Panc1 (cell line): ENCODE data around the gene CDC25B.

ENCODE experiments used
- POLR2AphosphoS5 ChIP-seq: IDR thresholded peaks from 2 replicates; pipeline ENCODE4 v1.6.1; 2012; ENCODE audit warnings: mild to moderate bottlenecking, low read depth, low read length, moderate library complexity
- TCF7L2 ChIP-seq: IDR thresholded peaks from 2 replicates; pipeline ENCODE4 v1.6.1; 2011; ENCODE audit warnings: mild to moderate bottlenecking, low read depth, low read length, inconsistent platforms
- TF ChIP-seq, protein P1 (sequence below): fragments of 450-650 bp; IDR thresholded peaks from 2 replicates; pipeline ENCODE4 v1.5.1; 2017; ENCODE audit warnings: mild to moderate bottlenecking

DNA sequence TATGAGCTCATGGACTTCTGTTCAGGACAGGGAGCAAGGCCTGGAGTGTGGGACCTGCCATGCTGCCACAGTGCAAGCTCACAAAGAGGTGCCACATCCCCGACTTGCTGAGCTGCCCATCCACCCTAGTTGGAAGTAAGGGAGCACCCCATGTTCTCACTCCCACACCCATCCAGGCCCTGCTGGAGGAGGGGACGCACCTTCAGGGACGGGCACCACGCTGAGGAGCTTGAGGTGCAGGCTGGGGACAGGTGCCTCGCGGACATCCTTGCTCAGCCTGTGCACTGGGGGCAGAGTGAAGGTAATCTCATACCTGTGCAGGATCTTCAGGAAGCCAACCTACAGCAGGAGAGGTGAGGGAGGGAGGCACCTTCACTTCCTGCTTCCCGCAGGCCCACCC, 40.8 kb upstream of the CDC25B start:
- TF ChIP-seq, protein P1, sequence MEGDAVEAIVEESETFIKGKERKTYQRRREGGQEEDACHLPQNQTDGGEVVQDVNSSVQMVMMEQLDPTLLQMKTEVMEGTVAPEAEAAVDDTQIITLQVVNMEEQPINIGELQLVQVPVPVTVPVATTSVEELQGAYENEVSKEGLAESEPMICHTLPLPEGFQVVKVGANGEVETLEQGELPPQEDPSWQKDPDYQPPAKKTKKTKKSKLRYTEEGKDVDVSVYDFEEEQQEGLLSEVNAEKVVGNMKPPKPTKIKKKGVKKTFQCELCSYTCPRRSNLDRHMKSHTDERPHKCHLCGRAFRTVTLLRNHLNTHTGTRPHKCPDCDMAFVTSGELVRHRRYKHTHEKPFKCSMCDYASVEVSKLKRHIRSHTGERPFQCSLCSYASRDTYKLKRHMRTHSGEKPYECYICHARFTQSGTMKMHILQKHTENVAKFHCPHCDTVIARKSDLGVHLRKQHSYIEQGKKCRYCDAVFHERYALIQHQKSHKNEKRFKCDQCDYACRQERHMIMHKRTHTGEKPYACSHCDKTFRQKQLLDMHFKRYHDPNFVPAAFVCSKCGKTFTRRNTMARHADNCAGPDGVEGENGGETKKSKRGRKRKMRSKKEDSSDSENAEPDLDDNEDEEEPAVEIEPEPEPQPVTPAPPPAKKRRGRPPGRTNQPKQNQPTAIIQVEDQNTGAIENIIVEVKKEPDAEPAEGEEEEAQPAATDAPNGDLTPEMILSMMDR = no peak
- TF ChIP-seq POLR2AphosphoS5 (no peak), TCF7L2 (no peak)
